Suprapubic skin (tissue), 4 donors: Measurements from ENCODE around the gene RARG. TPM values are rescaled to one million over a fixed set of nuclear protein-coding genes. Genes with fewer than 3 reads are reported as not detected.

ENCODE experiments used
- DNase-seq, 2 donors: peaks; one replicate each; pipeline ENCODE4 v3.0.0-alpha.2; 2019; ENCODE audit warnings: low spot score in 2 of 2
- H3K27ac ChIP-seq: fragments of 200-600 bp; sonication (generic); one replicate; pipeline ENCODE4 v1.5.1; 2019
- H3K27me3 ChIP-seq: fragments of 200-600 bp; sonication (generic); one replicate; pipeline ENCODE4 v1.5.1; 2019
- H3K36me3 ChIP-seq: fragments of 200-600 bp; sonication (generic); one replicate; pipeline ENCODE4 v1.5.1; 2019
- H3K4me1 ChIP-seq: fragments of 200-600 bp; sonication (generic); one replicate; pipeline ENCODE4 v1.5.1; 2019
- H3K4me3 ChIP-seq: fragments of 200-600 bp; sonication (generic); one replicate; pipeline ENCODE4 v1.5.1; 2019; ENCODE audit warnings: mild to moderate bottlenecking
- H3K9me3 ChIP-seq: fragments of 200-600 bp; sonication (generic); one replicate; pipeline ENCODE4 v1.5.1; 2019
- EP300 ChIP-seq: sonication (generic); formaldehyde crosslinking; IDR thresholded peaks from one replicate; pipeline ENCODE4 v1.6.1; 2017; ENCODE audit warnings: antibody characterized with exemption
- POLR2A ChIP-seq, 2 donors: fragments of 450-650 bp; IDR thresholded peaks; one replicate each; pipeline ENCODE4 v1.6.1; 2017; ENCODE audit warnings: antibody characterized with exemption in 2 of 2, mild to moderate bottlenecking in 2 of 2, moderate library complexity in 2 of 2
- POLR2AphosphoS5 ChIP-seq, 3 donors: sonication (generic); formaldehyde crosslinking; IDR thresholded peaks; one replicate each; pipeline ENCODE4 v1.6.1; 2017; ENCODE audit warnings: antibody characterized with exemption in 3 of 3
- WGBS: methylation state at CpG from one replicate; pipeline ENCODE4 v1.1.5; 2018; 5-methylcytosine and 5-hydroxymethylcytosine counted together
- total RNA-seq, 4 donors: library from RNA; depleted of rRNA; stranded (reverse); fragments of >200 nt; gene quantifications; one replicate each; pipeline ENCODE4 v1.1.0, GENCODE V29; 2016
- TF ChIP-seq, protein P1 (sequence below), 2 donors: fragments of 200-600 bp in 1 of 2; fragments of 450-650 bp in 1 of 2; sonication (generic) in 1 of 2; IDR thresholded peaks; one replicate each; pipeline ENCODE4 v1.5.1; 2016 to 2019; ENCODE audit warnings: antibody characterized with exemption in 2 of 2, mild to moderate bottlenecking in 1 of 2, moderate library complexity in 1 of 2

The RARG gene
- total RNA-seq, 4 donors from 2014 or later, result 140 to 198 (median 172) TPM

DNA sequence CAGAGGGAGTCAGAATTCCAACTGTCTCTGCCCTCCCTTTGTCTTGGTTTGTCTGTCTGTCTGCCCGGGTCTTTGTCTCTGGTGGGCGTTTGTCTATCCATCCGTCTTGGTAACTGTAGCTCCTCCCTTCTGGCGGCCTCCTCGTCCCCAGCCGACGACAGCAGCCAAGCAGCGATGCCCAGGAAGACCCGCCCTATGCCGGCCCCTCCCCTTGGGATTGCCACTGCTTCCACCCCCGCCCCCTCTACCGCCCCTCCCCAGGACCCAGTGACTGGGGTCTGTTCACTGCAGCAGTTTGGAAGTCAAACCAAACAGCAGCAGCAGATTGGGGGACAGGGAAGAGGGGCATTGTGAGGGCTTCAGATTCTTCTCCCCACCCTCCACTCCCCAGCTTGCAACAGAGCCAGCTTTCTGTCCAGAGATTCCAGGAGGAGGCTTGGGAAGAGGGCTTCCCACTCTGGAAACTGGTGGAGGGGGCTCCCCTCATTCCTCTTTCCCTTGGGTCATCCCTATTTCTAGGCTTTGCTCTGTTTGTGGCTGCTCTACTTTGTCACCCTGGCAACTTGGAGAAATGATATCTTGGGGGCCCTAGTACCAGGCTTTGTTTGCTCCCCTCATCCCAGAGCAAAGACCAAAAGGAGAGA lies 2.4 kb upstream of the RARG start:
- Histone ChIP-seq H3K4me3 (no peak overlapping the region), H3K27me3 (no peaks in the 10 kb centered on the region), H3K9me3 (no peaks in the 10 kb centered on the region), H3K36me3 (no peaks in the 10 kb centered on the region), H3K27ac (peak overlapping the region; percentile 99), H3K4me1 (peaks cover 75% of the 10 kb centered on the region)
- no peak for DNase-seq
- TF ChIP-seq POLR2A (IDR thresholded peaks at IDR 0.05) (no peak), POLR2AphosphoS5 (IDR thresholded peaks at IDR 0.05) (no peak), EP300 (no peak)
- TF ChIP-seq, protein P1, sequence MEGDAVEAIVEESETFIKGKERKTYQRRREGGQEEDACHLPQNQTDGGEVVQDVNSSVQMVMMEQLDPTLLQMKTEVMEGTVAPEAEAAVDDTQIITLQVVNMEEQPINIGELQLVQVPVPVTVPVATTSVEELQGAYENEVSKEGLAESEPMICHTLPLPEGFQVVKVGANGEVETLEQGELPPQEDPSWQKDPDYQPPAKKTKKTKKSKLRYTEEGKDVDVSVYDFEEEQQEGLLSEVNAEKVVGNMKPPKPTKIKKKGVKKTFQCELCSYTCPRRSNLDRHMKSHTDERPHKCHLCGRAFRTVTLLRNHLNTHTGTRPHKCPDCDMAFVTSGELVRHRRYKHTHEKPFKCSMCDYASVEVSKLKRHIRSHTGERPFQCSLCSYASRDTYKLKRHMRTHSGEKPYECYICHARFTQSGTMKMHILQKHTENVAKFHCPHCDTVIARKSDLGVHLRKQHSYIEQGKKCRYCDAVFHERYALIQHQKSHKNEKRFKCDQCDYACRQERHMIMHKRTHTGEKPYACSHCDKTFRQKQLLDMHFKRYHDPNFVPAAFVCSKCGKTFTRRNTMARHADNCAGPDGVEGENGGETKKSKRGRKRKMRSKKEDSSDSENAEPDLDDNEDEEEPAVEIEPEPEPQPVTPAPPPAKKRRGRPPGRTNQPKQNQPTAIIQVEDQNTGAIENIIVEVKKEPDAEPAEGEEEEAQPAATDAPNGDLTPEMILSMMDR (IDR thresholded peaks at IDR 0.05), result no peak
- WGBS, result 9% methylated on average over 11 of the region's 12 CpGs

DNA sequence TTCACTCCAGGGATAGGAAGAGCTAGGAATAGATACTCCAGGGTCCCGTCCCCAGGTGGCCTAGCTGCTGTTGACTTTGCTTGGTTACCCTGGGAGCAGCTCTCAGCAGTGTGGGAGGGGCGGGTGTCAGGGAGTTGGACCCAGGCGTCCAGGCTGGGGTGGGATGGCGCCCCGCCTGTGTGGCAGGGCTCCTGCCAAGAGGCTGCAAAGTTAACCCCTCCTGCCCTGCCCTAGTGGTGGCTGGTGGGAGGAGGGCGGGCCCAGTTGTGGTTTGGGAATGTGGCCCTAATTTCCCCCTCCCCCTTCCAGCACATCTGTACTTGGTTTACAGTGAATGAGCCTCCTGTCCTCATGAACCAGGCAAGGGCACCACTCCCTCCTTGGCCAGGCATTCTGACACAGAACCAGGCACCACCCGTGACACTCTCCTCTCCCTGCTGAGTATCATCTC lies 1.7 kb upstream of the RARG start:
- no peaks in the 10 kb centered on the region for H3K36me3 ChIP-seq
- H3K27me3 ChIP-seq, result no peaks in the 10 kb centered on the region
- TF ChIP-seq POLR2A (IDR thresholded peaks at IDR 0.05) (no peak), EP300 (no peak)
- no peak for DNase-seq
- H3K4me1 ChIP-seq, result peaks cover 81% of the 10 kb centered on the region
- no peaks in the 10 kb centered on the region for H3K9me3 ChIP-seq
- 16% methylated on average over 4 of the region's 7 CpGs for WGBS
- peak overlapping the region; percentile 68 for H3K4me3 ChIP-seq
- H3K27ac ChIP-seq, result peak overlapping the region; percentile 99

DNA sequence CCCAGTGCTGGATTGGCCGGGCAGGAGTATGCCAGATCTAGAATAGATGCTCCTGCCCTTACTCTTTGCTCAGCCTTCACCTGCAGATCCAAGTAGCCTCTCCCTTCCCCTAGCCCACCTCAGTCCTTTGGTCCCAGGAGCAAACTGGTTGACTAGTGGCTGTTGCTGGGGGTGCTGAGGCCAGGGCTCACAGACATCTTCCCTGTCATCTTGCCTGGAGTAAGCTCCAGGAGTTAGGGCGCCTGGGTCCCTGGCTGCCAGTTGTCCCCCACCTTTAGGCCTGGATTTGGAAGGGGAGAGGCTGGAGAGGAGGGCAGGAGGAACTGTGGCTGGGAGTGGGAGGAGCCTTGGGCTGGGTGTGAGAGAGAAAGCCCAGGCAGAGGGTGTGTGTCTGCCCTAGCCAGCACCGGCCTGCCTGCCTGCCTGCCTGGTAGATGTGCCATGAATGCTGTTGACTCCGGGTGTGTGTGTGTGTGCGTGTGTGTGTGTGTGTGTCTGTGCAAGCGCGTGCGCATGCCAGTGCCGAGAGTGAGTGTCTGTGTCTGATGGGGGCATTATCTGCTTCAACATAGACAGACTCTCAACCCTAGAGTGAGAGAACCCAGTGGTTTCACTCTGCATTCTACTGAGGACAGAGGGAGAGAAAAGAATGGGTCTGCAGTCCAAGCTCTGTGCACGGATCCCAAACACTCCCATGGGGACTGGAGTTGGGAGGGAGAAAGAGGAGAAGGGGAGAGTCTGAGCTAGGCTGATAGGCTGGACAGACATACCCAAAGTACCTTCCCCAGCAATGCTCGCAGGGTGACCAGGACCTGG lies 845 bp upstream of the RARG start:
- Histone ChIP-seq H3K36me3 (peaks cover 4% of the 10 kb centered on the region), H3K27me3 (no peaks in the 10 kb centered on the region), H3K4me3 (peak overlapping the region; percentile 68), H3K27ac (peak overlapping the region; percentile 99), H3K9me3 (no peaks in the 10 kb centered on the region), H3K4me1 (peaks cover 89% of the 10 kb centered on the region)
- 11% methylated on average over 8 of the region's 11 CpGs for WGBS
- peak in 1 of 2 donors; percentile 82 for DNase-seq
- TF ChIP-seq POLR2AphosphoS5 (IDR thresholded peaks at IDR 0.05) (no peak), POLR2A (IDR thresholded peaks at IDR 0.05) (no peak), EP300 (no peak)
- TF ChIP-seq, protein P1 (IDR thresholded peaks at IDR 0.05), result no peak

DNA sequence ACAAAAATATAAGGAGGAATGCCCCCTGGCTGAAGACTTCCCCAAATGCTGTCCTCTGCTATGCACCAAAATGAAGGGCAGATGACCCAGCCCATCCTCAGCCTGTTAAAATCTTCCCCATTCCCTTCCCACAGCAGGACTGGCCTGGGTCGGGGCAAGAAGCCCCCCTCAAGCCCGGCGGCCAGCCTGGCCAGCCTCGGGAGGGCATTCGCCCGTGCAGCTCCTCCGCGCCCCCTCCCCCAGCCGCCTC lies 413 bp downstream of the RARG start:
- Histone ChIP-seq H3K27ac (peak overlapping the region; percentile 99), H3K36me3 (peaks cover 15% of the 10 kb centered on the region), H3K4me1 (peaks cover 94% of the 10 kb centered on the region), H3K9me3 (no peaks in the 10 kb centered on the region), H3K4me3 (peak overlapping the region; percentile 68), H3K27me3 (no peaks in the 10 kb centered on the region)
- TF ChIP-seq POLR2A (IDR thresholded peaks at IDR 0.05) (no peak), POLR2AphosphoS5 (IDR thresholded peaks at IDR 0.05) (no peak), EP300 (no peak)
- TF ChIP-seq, protein P1 (IDR thresholded peaks at IDR 0.05), result no peak
- WGBS, result no CpG with 5 or more reads among the region's 9 CpGs
- no peak for DNase-seq

DNA sequence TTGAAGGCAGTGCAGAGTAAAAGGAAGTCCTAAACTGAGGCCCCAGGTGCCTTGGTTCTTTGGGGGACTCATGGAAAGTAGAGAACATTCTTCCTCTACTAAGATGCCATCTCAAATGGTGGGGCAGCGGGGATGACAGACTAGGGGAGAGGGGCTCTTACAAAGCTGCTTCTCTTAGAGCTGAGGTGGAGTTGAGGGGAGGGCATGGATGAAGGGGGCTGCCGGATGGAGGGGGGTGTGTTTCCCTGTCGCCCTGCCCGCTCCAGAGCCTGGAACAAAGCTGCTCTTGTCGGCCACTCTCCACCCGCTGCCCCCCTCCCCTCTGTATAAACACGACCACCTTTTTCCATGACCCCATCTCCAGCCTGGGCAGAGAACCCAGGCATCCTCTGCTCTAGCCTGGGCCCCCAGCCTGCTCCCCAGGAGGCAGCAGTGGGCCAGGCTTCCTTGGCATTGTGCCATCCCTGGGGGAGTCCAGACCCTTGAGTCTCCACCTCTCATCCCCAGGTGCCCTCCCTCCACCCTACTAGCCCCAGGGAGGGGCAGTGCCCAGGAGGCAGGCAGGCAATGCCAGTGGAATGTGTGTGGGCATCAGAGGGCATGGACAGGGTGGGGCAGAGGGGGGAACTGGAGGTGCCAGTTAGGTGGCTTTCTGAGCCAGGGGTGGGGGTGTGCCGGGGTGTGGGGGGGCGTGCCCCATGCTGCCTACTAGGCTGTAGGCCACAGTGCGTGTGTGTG lies 1.7 kb downstream of the RARG start:
- WGBS, result 22% methylated on average over 7 of the region's 10 CpGs
- no peaks in the 10 kb centered on the region for H3K27me3 ChIP-seq
- H3K4me1 ChIP-seq, result peaks cover 94% of the 10 kb centered on the region
- no peaks in the 10 kb centered on the region for H3K9me3 ChIP-seq
- peaks cover 15% of the 10 kb centered on the region for H3K36me3 ChIP-seq
- no peak for TF ChIP-seq POLR2A (IDR thresholded peaks at IDR 0.05)
- TF ChIP-seq POLR2AphosphoS5 (IDR thresholded peaks at IDR 0.05), result peak in 1 of 3 donors; percentile 76
- H3K27ac ChIP-seq, result peak overlapping the region; percentile 99
- peak overlapping the region; percentile 68 for H3K4me3 ChIP-seq
- peak in 1 of 2 donors; percentile 85 for DNase-seq

DNA sequence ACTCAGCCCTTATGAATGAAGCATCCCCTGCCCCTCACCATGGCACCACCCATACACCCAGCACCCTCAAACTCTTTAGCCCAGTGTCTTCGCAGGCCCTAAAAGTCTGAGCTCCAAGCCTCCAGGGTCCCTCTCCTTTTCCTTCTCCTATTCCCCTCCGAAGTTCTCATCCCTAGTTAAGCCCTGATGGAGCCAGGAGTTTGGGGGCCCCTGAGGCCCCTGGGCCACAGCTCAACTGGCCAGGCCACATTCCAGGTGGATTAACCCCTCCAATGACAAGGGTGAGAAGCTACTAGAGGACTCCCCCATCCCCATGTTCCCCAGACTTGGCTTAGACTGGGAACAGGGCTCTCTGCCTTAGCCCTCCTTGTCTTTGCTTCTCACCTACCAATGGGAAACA lies 2.6 kb downstream of the RARG start:
- no peak for DNase-seq
- Histone ChIP-seq H3K9me3 (no peaks in the 10 kb centered on the region), H3K4me1 (peaks cover 94% of the 10 kb centered on the region), H3K27me3 (no peaks in the 10 kb centered on the region), H3K4me3 (peak overlapping the region; percentile 68), H3K27ac (peak overlapping the region; percentile 99), H3K36me3 (peaks cover 15% of the 10 kb centered on the region)
- no peak for TF ChIP-seq POLR2A (IDR thresholded peaks at IDR 0.05)
- TF ChIP-seq, protein P1 (IDR thresholded peaks at IDR 0.05), result no peak
- TF ChIP-seq EP300, result no peak
- TF ChIP-seq POLR2AphosphoS5 (IDR thresholded peaks at IDR 0.05), result no peak
- WGBS, result 73% methylated on average over 2 of the region's 2 CpGs
